MM.1S (cell line): ENCODE results near the gene STS.

ENCODE experiments used
- DNase-seq: peaks from one replicate; pipeline ENCODE4 v3.0.0-alpha.2; 2015
- H2AFZ ChIP-seq: fragments of 300-600 bp; sonication (generic); 2 replicates; pipeline ENCODE4 v1.6.0; 2016; ENCODE audit warnings: antibody characterized with exemption, low read length
- H3F3A ChIP-seq: fragments of 300-600 bp; sonication (generic); 2 replicates; pipeline ENCODE4 v1.6.1; 2016; ENCODE audit warnings: mild to moderate bottlenecking, antibody characterized with exemption, low read length, moderate library complexity, mixed read lengths; ENCODE audit not compliant: insufficient read depth
- H3K27ac ChIP-seq: fragments of 300-600 bp; sonication (generic); 2 replicates; pipeline ENCODE4 v1.5.1; 2016; ENCODE audit warnings: mild to moderate bottlenecking, low read length
- H3K27me3 ChIP-seq: fragments of 300-600 bp; sonication (generic); replicated peaks from 2 replicates; pipeline ENCODE4 v1.6.0; 2016; ENCODE audit warnings: low read length; ENCODE audit not compliant: insufficient read depth
- H3K36me3 ChIP-seq: fragments of 300-600 bp; sonication (generic); replicated peaks from 2 replicates; pipeline ENCODE4 v1.6.1; 2016; ENCODE audit warnings: mild to moderate bottlenecking, low read length, mixed read lengths; ENCODE audit not compliant: insufficient read depth
- H3K4me1 ChIP-seq: fragments of 300-600 bp; sonication (generic); 2 replicates; pipeline ENCODE4 v1.6.1; 2016; ENCODE audit warnings: low read length, mixed read lengths
- H3K4me2 ChIP-seq: fragments of 300-600 bp; sonication (generic); 2 replicates; pipeline ENCODE4 v1.6.0; 2016; ENCODE audit warnings: low read depth, low read length
- H3K4me3 ChIP-seq: fragments of 300-600 bp; sonication (generic); 2 replicates; pipeline ENCODE4 v1.5.1; 2016; ENCODE audit warnings: low read length, mixed read lengths
- H3K79me2 ChIP-seq: fragments of 300-600 bp; sonication (generic); 2 replicates; pipeline ENCODE4 v1.6.1; 2016; ENCODE audit warnings: mixed run types, low read length, mixed read lengths
- H3K9ac ChIP-seq: fragments of 300-600 bp; sonication (generic); 2 replicates; pipeline ENCODE4 v1.6.1; 2016; ENCODE audit warnings: low read length, mixed read lengths
- H3K9me2 ChIP-seq: fragments of 300-600 bp; sonication (generic); replicated peaks from 2 replicates; pipeline ENCODE4 v1.6.1; 2016; ENCODE audit warnings: mild to moderate bottlenecking, low read length, mixed read lengths; ENCODE audit not compliant: insufficient read depth
- H3K9me3 ChIP-seq: fragments of 300-600 bp; sonication (generic); replicated peaks from 2 replicates; pipeline ENCODE4 v1.6.1; 2016; ENCODE audit warnings: mild to moderate bottlenecking, low read length, mixed read lengths; ENCODE audit not compliant: insufficient read depth
- H4K20me1 ChIP-seq: fragments of 300-600 bp; sonication (generic); 2 replicates; pipeline ENCODE4 v1.6.1; 2016; ENCODE audit warnings: mild to moderate bottlenecking, low read length, moderate library complexity, mixed read lengths; ENCODE audit not compliant: insufficient read depth
- EZH2 ChIP-seq: fragments of 300-600 bp; sonication (generic); optimal IDR thresholded peaks from 2 replicates; pipeline ENCODE3; 2017; ENCODE audit warnings: low read depth, mild to moderate bottlenecking, antibody characterized with exemption, low read length, mixed read lengths
- EZH2phosphoT487 ChIP-seq: fragments of 300-600 bp; sonication (generic); IDR thresholded peaks from 2 replicates; pipeline ENCODE4 v1.6.1; 2018; ENCODE audit warnings: antibody characterized with exemption, low read length
- TF ChIP-seq, protein P1 (sequence below): fragments of 300-600 bp; sonication (generic); IDR thresholded peaks from 2 replicates; pipeline ENCODE4 v1.5.1; 2016; ENCODE audit warnings: antibody characterized with exemption, low read length, mixed read lengths

Gene STS

DNA sequence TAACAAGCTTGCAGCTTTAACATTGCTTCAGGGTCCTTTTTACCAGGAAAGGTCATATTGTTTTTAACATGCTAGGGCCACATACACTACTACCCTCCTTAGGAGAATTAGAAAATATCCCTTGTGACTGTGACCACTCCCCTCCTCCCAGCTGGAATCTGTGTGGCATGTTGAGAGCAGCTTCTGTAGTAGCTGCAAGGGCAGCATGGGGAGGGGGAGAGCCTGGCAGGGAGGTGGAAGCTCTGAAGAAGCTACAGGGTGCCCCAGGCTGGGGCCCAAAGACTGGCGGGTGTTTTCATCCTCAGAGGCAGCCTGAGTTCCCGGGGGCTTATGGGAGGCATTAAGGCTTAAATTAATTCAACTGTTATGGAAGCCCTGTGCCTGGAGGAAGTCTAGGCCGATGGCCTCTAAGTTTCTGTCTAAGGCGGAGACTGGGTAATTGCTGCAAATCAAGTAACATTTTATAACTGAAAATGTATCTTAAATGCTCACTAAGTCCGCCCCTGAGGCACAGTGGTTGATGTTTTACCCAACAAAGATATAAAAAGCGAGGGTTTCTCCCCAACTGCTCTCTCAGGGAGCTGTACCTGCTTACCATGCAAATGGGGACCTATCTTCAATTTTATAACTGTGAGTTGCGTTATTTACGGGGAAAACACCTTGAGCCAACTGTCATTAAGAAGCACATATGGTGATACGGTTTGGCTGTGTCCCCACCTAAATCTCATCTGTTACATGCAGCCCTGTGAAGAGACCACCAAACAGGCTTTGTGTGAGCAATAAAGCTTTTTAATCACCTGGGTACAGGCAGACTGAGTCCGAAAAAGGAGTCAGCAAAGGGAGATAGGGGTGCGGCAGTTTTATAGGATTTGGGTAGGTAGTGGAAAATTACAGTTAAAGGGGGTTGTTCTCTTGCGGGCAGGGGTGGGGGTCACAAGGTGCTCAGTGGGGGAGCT is 37.4 kb upstream of the STS start:
- no peaks in the 10 kb centered on the region for H3K9me2 ChIP-seq
- no peak overlapping the region for H2AFZ ChIP-seq
- H3K9ac ChIP-seq = no peak overlapping the region
- no peaks in the 10 kb centered on the region for H3F3A ChIP-seq
- peaks cover 14% of the 10 kb centered on the region; the same call in 1 of the 2 replicates for H3K4me1 ChIP-seq
- TF ChIP-seq EZH2 = no peak
- TF ChIP-seq, protein P1, sequence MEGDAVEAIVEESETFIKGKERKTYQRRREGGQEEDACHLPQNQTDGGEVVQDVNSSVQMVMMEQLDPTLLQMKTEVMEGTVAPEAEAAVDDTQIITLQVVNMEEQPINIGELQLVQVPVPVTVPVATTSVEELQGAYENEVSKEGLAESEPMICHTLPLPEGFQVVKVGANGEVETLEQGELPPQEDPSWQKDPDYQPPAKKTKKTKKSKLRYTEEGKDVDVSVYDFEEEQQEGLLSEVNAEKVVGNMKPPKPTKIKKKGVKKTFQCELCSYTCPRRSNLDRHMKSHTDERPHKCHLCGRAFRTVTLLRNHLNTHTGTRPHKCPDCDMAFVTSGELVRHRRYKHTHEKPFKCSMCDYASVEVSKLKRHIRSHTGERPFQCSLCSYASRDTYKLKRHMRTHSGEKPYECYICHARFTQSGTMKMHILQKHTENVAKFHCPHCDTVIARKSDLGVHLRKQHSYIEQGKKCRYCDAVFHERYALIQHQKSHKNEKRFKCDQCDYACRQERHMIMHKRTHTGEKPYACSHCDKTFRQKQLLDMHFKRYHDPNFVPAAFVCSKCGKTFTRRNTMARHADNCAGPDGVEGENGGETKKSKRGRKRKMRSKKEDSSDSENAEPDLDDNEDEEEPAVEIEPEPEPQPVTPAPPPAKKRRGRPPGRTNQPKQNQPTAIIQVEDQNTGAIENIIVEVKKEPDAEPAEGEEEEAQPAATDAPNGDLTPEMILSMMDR = no peak
- TF ChIP-seq EZH2phosphoT487 = no peak
- H3K27ac ChIP-seq = no peak overlapping the region
- no peaks in the 10 kb centered on the region; the same call in 1 of the 2 replicates for H3K36me3 ChIP-seq
- H3K4me2 ChIP-seq = no peak overlapping the region
- no peak overlapping the region for H3K4me3 ChIP-seq
- H3K9me3 ChIP-seq = no peaks in the 10 kb centered on the region
- H4K20me1 ChIP-seq = no peaks in the 10 kb centered on the region
- H3K79me2 ChIP-seq = no peaks in the 10 kb centered on the region
- no peak for DNase-seq
- H3K27me3 ChIP-seq = no peaks in the 10 kb centered on the region

GRCh38 chrX:7110821-7111276 is 36.7 kb upstream of the STS start:
- Histone ChIP-seq H3K79me2 (no peaks in the 10 kb centered on the region), H3K9me2 (no peaks in the 10 kb centered on the region), H3F3A (no peaks in the 10 kb centered on the region), H3K4me3 (no peak overlapping the region), H3K36me3 (no peaks in the 10 kb centered on the region), H3K4me2 (no peak overlapping the region), H3K4me1 (peaks cover 14% of the 10 kb centered on the region; the same call in 1 of the 2 replicates), H3K9me3 (no peaks in the 10 kb centered on the region), H2AFZ (no peak overlapping the region), H4K20me1 (no peaks in the 10 kb centered on the region), H3K27me3 (no peaks in the 10 kb centered on the region), H3K27ac (peak overlapping the region; percentile 43; the same call in 1 of the 2 replicates), H3K9ac (no peak overlapping the region)
- peak; percentile 69 for DNase-seq
- TF ChIP-seq EZH2 (no peak), EZH2phosphoT487 (no peak)
- TF ChIP-seq, protein P1 = no peak

DNA sequence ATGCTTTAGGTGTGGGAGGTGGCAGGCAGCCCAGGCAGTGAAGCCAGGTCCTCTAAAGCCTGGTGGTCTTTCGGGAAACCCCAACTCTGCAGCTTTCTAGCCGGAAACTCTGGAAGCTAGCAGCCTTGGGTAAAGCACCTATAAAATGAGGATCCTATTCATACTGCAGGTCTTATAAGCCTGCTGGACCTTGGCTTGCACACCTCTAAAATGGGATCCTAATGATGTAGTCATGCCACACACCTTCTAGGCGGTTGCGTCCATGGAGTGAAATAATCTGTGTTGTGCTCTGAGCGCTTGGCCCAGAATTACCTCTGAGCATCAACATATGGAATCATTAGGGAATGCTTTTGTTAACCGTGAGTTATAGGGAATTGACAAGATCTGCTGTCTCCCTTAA is 36.0 kb upstream of the STS start:
- peaks cover 14% of the 10 kb centered on the region; the same call in 1 of the 2 replicates for H3K4me1 ChIP-seq
- no peaks in the 10 kb centered on the region for H3F3A ChIP-seq
- no peaks in the 10 kb centered on the region for H3K9me2 ChIP-seq
- no peak overlapping the region for H3K9ac ChIP-seq
- no peak for DNase-seq
- no peak overlapping the region for H3K4me3 ChIP-seq
- H4K20me1 ChIP-seq = no peaks in the 10 kb centered on the region
- TF ChIP-seq, protein P1 = no peak
- no peak for TF ChIP-seq EZH2
- no peak for TF ChIP-seq EZH2phosphoT487
- no peaks in the 10 kb centered on the region for H3K79me2 ChIP-seq
- H2AFZ ChIP-seq = no peak overlapping the region
- H3K4me2 ChIP-seq = no peak overlapping the region
- no peaks in the 10 kb centered on the region for H3K36me3 ChIP-seq
- no peaks in the 10 kb centered on the region for H3K27me3 ChIP-seq
- H3K27ac ChIP-seq = no peak overlapping the region
- H3K9me3 ChIP-seq = no peaks in the 10 kb centered on the region
